ENCODE measurements around the gene AZIN2. TPM values are rescaled to one million over a fixed set of nuclear protein-coding genes. Genes with fewer than 3 reads are reported as not detected.
"Not testable (repeated sequence)": the region's sequence is repeated elsewhere in the genome, so short reads cannot be mapped to it uniquely, and the experiment has no call there.

The AZIN2 gene
- total RNA-seq, 1 donor from 2014 or later, result 10.4 TPM

GRCh38 chr1:33043267-33044092 is 37.5 kb upstream of the AZIN2 start:
- DNase-seq (ENCODE audit: extremely low spot score, unreplicated experiment), result no peak
- no peaks in the 10 kb centered on the region for H3K27me3 Mint-ChIP-seq (ENCODE audit: unreplicated experiment)
- no peak overlapping the region for H3K27ac Mint-ChIP-seq (ENCODE audit: unreplicated experiment)
- peaks cover 7% of the 10 kb centered on the region for H3K4me1 Mint-ChIP-seq (ENCODE audit: unreplicated experiment)
- H3K4me3 Mint-ChIP-seq (ENCODE audit: unreplicated experiment), result no peak overlapping the region
- H3K9me3 Mint-ChIP-seq (ENCODE audit: unreplicated experiment), result no peaks in the 10 kb centered on the region
- H3K36me3 Mint-ChIP-seq (ENCODE audit: unreplicated experiment), result no peaks in the 10 kb centered on the region
- no peak for TF ChIP-seq CTCF (IDR thresholded peaks at IDR 0.05)

GRCh38 chr1:33045246-33045645 is 35.7 kb upstream of the AZIN2 start:
- Mint-ChIP-seq H3K9me3 (ENCODE audit: unreplicated experiment) (no peaks in the 10 kb centered on the region), H3K27ac (ENCODE audit: unreplicated experiment) (no peak overlapping the region), H3K4me1 (ENCODE audit: unreplicated experiment) (peaks cover 11% of the 10 kb centered on the region), H3K36me3 (ENCODE audit: unreplicated experiment) (no peaks in the 10 kb centered on the region), H3K27me3 (ENCODE audit: unreplicated experiment) (no peaks in the 10 kb centered on the region), H3K4me3 (ENCODE audit: unreplicated experiment) (no peak overlapping the region)
- no peak for TF ChIP-seq CTCF (IDR thresholded peaks at IDR 0.05)
- no peak for DNase-seq (ENCODE audit: extremely low spot score, unreplicated experiment)

GRCh38 chr1:33045814-33046213 is 35.1 kb upstream of the AZIN2 start:
- Mint-ChIP-seq H3K36me3 (ENCODE audit: unreplicated experiment) (no peaks in the 10 kb centered on the region), H3K27ac (ENCODE audit: unreplicated experiment) (no peak overlapping the region)

GRCh38 chr1:33046234-33046633 is 34.7 kb upstream of the AZIN2 start:
- not testable (repeated sequence) for H3K36me3 Mint-ChIP-seq (ENCODE audit: unreplicated experiment); H3K4me3 Mint-ChIP-seq (ENCODE audit: unreplicated experiment); H3K27me3 Mint-ChIP-seq (ENCODE audit: unreplicated experiment); H3K9me3 Mint-ChIP-seq (ENCODE audit: unreplicated experiment); DNase-seq (ENCODE audit: extremely low spot score, unreplicated experiment); H3K27ac Mint-ChIP-seq (ENCODE audit: unreplicated experiment)
- H3K4me1 Mint-ChIP-seq (ENCODE audit: unreplicated experiment), result peaks cover 16% of the 10 kb centered on the region

More at GRCh38 chr1:33045814-33046213, 35.1 kb upstream of the AZIN2 start:
- no peak for TF ChIP-seq CTCF (IDR thresholded peaks at IDR 0.05)
- H3K4me1 Mint-ChIP-seq (ENCODE audit: unreplicated experiment), result peaks cover 16% of the 10 kb centered on the region
- no peaks in the 10 kb centered on the region for H3K9me3 Mint-ChIP-seq (ENCODE audit: unreplicated experiment)
- DNase-seq (ENCODE audit: extremely low spot score, unreplicated experiment), result no peak
- no peak overlapping the region for H3K4me3 Mint-ChIP-seq (ENCODE audit: unreplicated experiment)
- no peaks in the 10 kb centered on the region for H3K27me3 Mint-ChIP-seq (ENCODE audit: unreplicated experiment)

GRCh38 chr1:33047290-33047689 is 33.7 kb upstream of the AZIN2 start:
- TF ChIP-seq CTCF (IDR thresholded peaks at IDR 0.05), result no peak
- H3K9me3 Mint-ChIP-seq (ENCODE audit: unreplicated experiment), result no peaks in the 10 kb centered on the region
- no peaks in the 10 kb centered on the region for H3K27me3 Mint-ChIP-seq (ENCODE audit: unreplicated experiment)
- no peak overlapping the region for H3K4me3 Mint-ChIP-seq (ENCODE audit: unreplicated experiment)
- H3K36me3 Mint-ChIP-seq (ENCODE audit: unreplicated experiment), result no peaks in the 10 kb centered on the region
- no peak for DNase-seq (ENCODE audit: extremely low spot score, unreplicated experiment)
- H3K4me1 Mint-ChIP-seq (ENCODE audit: unreplicated experiment), result peaks cover 16% of the 10 kb centered on the region
- H3K27ac Mint-ChIP-seq (ENCODE audit: unreplicated experiment), result no peak overlapping the region
